HEK293 (cell line): ENCODE data around the gene LMNA.

Source experiments
- EGR2 ChIP-seq: fragments of 450-650 bp; formaldehyde crosslinking; IDR thresholded peaks from 2 replicates; pipeline ENCODE4 v1.5.1; 2016; ENCODE audit warnings: low read depth, missing biosample characterization, missing genetic modification characterization
- FEZF1 ChIP-seq: fragments of 450-650 bp; formaldehyde crosslinking; IDR thresholded peaks from 2 replicates; pipeline ENCODE4 v1.5.1; 2016; ENCODE audit warnings: missing biosample characterization, missing genetic modification characterization
- KLF17 ChIP-seq: fragments of 450-650 bp; formaldehyde crosslinking; IDR thresholded peaks from 2 replicates; pipeline ENCODE4 v1.5.1; 2016; ENCODE audit warnings: missing biosample characterization, missing genetic modification characterization
- KLF7 ChIP-seq: fragments of 450-650 bp; formaldehyde crosslinking; IDR thresholded peaks from 2 replicates; pipeline ENCODE4 v1.5.1; 2016; ENCODE audit warnings: missing biosample characterization, missing genetic modification characterization, borderline replicate concordance
- KLF9 ChIP-seq: fragments of 450-650 bp; formaldehyde crosslinking; IDR thresholded peaks from 2 replicates; pipeline ENCODE4 v1.5.1; 2016; ENCODE audit warnings: missing biosample characterization, missing genetic modification characterization, low read depth
- PRDM10 ChIP-seq: fragments of 450-650 bp; formaldehyde crosslinking; IDR thresholded peaks from 2 replicates; pipeline ENCODE4 v1.5.1; 2016; ENCODE audit warnings: missing biosample characterization, missing genetic modification characterization
- ZNF10 ChIP-seq: fragments of 450-650 bp; formaldehyde crosslinking; IDR thresholded peaks from 2 replicates; pipeline ENCODE4 v1.5.1; 2017; ENCODE audit warnings: missing biosample characterization, missing genetic modification characterization
- ZNF133 ChIP-seq: fragments of 450-650 bp; formaldehyde crosslinking; IDR thresholded peaks from 2 replicates; pipeline ENCODE4 v1.5.1; 2016; ENCODE audit warnings: missing biosample characterization, missing genetic modification characterization
- ZNF174 ChIP-seq: fragments of 450-650 bp; formaldehyde crosslinking; IDR thresholded peaks from 2 replicates; pipeline ENCODE4 v1.5.0; 2017; ENCODE audit warnings: missing biosample characterization, mild to moderate bottlenecking, missing genetic modification characterization
- ZNF223 ChIP-seq: fragments of 450-650 bp; formaldehyde crosslinking; IDR thresholded peaks from 2 replicates; pipeline ENCODE4 v1.5.1; 2016; ENCODE audit warnings: missing biosample characterization, missing genetic modification characterization
- ZNF280D ChIP-seq: fragments of 450-650 bp; formaldehyde crosslinking; IDR thresholded peaks from 2 replicates; pipeline ENCODE4 v1.5.1; 2016; ENCODE audit warnings: missing biosample characterization, missing genetic modification characterization
- ZNF324 ChIP-seq: fragments of 450-650 bp; formaldehyde crosslinking; IDR thresholded peaks from 2 replicates; pipeline ENCODE4 v1.5.1; 2016; ENCODE audit warnings: missing biosample characterization, missing genetic modification characterization
- ZNF391 ChIP-seq: fragments of 450-650 bp; formaldehyde crosslinking; IDR thresholded peaks from 2 replicates; pipeline ENCODE4 v1.5.1; 2016; ENCODE audit warnings: low read depth, missing biosample characterization, missing genetic modification characterization, borderline replicate concordance
- ZNF394 ChIP-seq: fragments of 450-650 bp; formaldehyde crosslinking; IDR thresholded peaks from 2 replicates; pipeline ENCODE4 v1.5.1; 2016; ENCODE audit warnings: missing biosample characterization, missing genetic modification characterization, mild to moderate bottlenecking, moderate library complexity, borderline replicate concordance
- ZNF585B ChIP-seq: fragments of 450-650 bp; formaldehyde crosslinking; IDR thresholded peaks from 2 replicates; pipeline ENCODE4 v1.5.1; 2016; ENCODE audit warnings: missing biosample characterization, missing genetic modification characterization
- ZNF677 ChIP-seq: fragments of 450-650 bp; IDR thresholded peaks from 2 replicates; pipeline ENCODE4 v1.5.0; 2018; ENCODE audit warnings: missing biosample characterization, mild to moderate bottlenecking, missing genetic modification characterization, moderate library complexity
- TF ChIP-seq, protein P1 (sequence below): IDR thresholded peaks from 2 replicates; pipeline ENCODE4 v1.6.1; 2011; ENCODE audit warnings: mild to moderate bottlenecking, low read depth, low read length, borderline replicate concordance
- TF ChIP-seq, protein P2 (sequence below): fragments of 450-650 bp; formaldehyde crosslinking; IDR thresholded peaks from 2 replicates; pipeline ENCODE4 v1.5.1; 2016; ENCODE audit warnings: missing biosample characterization, missing genetic modification characterization
- TF ChIP-seq, protein P3 (sequence below): fragments of 450-650 bp; formaldehyde crosslinking; conservative IDR thresholded peaks from 2 replicates; pipeline ENCODE4 v1.5.1; 2016; ENCODE audit warnings: low read depth, missing biosample characterization, missing genetic modification characterization
- TF ChIP-seq, protein P4 (sequence below): fragments of 450-650 bp; formaldehyde crosslinking; IDR thresholded peaks from 2 replicates; pipeline ENCODE4 v1.5.1; 2017; ENCODE audit warnings: missing biosample characterization, missing genetic modification characterization

LMNA gene

GRCh38 chr1:156115514-156116374 is 1.2 kb downstream of the LMNA start (continued):
- TF ChIP-seq ZNF280D (tag by site-specific recombination), result no peak
- TF ChIP-seq EGR2 (tag by site-specific recombination), result peak; percentile 39; the same call in 1 of the 2 replicates
- TF ChIP-seq ZNF677 (tag by site-specific recombination), result no peak
- TF ChIP-seq, protein P1, sequence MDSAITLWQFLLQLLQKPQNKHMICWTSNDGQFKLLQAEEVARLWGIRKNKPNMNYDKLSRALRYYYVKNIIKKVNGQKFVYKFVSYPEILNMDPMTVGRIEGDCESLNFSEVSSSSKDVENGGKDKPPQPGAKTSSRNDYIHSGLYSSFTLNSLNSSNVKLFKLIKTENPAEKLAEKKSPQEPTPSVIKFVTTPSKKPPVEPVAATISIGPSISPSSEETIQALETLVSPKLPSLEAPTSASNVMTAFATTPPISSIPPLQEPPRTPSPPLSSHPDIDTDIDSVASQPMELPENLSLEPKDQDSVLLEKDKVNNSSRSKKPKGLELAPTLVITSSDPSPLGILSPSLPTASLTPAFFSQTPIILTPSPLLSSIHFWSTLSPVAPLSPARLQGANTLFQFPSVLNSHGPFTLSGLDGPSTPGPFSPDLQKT, result no peak
- TF ChIP-seq, protein P2, sequence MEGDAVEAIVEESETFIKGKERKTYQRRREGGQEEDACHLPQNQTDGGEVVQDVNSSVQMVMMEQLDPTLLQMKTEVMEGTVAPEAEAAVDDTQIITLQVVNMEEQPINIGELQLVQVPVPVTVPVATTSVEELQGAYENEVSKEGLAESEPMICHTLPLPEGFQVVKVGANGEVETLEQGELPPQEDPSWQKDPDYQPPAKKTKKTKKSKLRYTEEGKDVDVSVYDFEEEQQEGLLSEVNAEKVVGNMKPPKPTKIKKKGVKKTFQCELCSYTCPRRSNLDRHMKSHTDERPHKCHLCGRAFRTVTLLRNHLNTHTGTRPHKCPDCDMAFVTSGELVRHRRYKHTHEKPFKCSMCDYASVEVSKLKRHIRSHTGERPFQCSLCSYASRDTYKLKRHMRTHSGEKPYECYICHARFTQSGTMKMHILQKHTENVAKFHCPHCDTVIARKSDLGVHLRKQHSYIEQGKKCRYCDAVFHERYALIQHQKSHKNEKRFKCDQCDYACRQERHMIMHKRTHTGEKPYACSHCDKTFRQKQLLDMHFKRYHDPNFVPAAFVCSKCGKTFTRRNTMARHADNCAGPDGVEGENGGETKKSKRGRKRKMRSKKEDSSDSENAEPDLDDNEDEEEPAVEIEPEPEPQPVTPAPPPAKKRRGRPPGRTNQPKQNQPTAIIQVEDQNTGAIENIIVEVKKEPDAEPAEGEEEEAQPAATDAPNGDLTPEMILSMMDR (tag by site-specific recombination), result 0 out of 2 replicates have a peak, but pooled peaks have one; percentile 1
- no peak for TF ChIP-seq ZNF133 (tag by site-specific recombination)
- no peak for TF ChIP-seq ZNF174 (tag by site-specific recombination)
- no peak for TF ChIP-seq ZNF223 (tag by site-specific recombination)
- TF ChIP-seq, protein P3, sequence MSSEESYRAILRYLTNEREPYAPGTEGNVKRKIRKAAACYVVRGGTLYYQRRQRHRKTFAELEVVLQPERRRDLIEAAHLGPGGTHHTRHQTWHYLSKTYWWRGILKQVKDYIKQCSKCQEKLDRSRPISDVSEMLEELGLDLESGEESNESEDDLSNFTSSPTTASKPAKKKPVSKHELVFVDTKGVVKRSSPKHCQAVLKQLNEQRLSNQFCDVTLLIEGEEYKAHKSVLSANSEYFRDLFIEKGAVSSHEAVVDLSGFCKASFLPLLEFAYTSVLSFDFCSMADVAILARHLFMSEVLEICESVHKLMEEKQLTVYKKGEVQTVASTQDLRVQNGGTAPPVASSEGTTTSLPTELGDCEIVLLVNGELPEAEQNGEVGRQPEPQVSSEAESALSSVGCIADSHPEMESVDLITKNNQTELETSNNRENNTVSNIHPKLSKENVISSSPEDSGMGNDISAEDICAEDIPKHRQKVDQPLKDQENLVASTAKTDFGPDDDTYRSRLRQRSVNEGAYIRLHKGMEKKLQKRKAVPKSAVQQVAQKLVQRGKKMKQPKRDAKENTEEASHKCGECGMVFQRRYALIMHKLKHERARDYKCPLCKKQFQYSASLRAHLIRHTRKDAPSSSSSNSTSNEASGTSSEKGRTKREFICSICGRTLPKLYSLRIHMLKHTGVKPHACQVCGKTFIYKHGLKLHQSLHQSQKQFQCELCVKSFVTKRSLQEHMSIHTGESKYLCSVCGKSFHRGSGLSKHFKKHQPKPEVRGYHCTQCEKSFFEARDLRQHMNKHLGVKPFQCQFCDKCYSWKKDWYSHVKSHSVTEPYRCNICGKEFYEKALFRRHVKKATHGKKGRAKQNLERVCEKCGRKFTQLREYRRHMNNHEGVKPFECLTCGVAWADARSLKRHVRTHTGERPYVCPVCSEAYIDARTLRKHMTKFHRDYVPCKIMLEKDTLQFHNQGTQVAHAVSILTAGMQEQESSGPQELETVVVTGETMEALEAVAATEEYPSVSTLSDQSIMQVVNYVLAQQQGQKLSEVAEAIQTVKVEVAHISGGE, result no peak
- no peak for TF ChIP-seq ZNF391 (tag by site-specific recombination)
- no peak for TF ChIP-seq ZNF324 (tag by site-specific recombination)
- TF ChIP-seq, protein P4, sequence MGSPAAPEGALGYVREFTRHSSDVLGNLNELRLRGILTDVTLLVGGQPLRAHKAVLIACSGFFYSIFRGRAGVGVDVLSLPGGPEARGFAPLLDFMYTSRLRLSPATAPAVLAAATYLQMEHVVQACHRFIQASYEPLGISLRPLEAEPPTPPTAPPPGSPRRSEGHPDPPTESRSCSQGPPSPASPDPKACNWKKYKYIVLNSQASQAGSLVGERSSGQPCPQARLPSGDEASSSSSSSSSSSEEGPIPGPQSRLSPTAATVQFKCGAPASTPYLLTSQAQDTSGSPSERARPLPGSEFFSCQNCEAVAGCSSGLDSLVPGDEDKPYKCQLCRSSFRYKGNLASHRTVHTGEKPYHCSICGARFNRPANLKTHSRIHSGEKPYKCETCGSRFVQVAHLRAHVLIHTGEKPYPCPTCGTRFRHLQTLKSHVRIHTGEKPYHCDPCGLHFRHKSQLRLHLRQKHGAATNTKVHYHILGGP (tag by site-specific recombination), result no peak
- TF ChIP-seq KLF9 (tag by site-specific recombination), result 0 out of 2 replicates have a peak, but pooled peaks have one; percentile 10
- TF ChIP-seq FEZF1 (tag by site-specific recombination), result no peak
- no peak for TF ChIP-seq ZNF585B (tag by site-specific recombination)
- peak; percentile 71 for TF ChIP-seq KLF17
- peak; percentile 23; the same call in 1 of the 2 replicates for TF ChIP-seq KLF7
- TF ChIP-seq PRDM10, result peak; percentile 67
- TF ChIP-seq ZNF10 (tag by site-specific recombination), result no peak
- no peak for TF ChIP-seq ZNF394 (tag by site-specific recombination)
